Measurements from ENCODE around the gene TPGS1.
"Not testable (repeated sequence)": the region's sequence is repeated elsewhere in the genome, so short reads cannot be mapped to it uniquely, and the experiment has no call there.

Gene TPGS1

DNA sequence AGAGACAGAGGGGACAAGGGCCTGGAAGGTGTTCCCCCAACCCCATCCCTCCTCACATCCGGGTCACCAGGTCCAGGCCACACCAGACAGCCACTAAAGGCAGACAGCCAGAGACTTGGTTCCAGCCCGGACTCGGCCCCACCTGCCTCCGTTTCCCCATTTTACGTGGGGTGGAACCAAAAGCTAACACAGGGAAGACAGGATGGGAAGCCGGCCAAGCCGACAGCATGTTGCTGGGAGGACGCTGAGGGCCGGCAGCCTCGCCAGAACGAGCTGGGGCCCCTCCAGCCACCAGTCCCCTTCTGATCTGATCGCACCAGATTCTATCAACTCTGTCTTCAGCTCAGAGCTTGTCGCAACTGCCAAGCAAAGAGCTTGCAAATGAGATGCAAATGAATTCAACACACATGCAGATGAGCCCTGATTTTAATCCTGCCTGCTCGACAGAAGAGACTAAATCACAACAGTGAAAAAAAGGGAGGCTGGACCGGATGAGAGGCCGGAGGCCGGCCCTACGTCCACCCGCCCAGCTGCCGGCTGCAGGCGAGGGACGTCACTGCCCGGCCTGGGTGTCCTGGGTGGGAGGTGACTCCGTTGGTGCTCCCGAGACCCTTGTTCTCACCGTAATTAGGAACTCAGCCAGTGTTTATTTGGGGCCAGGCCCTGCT lies 28.9 kb upstream of the TPGS1 start:
- DNase-seq: no peak

DNA sequence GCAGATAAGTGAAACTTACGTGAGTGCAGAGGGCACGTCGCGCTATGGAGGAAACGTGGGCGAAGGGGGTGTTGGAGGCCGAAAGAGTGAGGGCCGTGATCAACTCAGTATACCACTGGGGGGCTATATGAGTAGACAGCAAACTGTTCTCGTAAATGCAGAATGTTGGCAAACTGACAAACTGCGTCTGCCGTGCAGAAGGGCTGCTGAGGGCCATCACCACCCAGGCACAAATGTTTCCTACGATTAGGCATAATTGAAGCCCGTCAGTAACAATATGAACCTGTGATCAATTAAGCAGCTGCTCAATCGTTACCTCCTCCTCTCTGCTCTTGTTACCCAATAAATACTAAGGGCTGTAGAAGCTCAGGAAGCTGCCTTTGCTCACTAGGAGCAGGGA lies 28.3 kb upstream of the TPGS1 start:
- no peak for DNase-seq

- no peak for DNase-seq
Measured at GRCh38 chr19:480016-480855, 27.1 kb upstream of the TPGS1 start.

GRCh38 chr19:481100-481499 lies 26.2 kb upstream of the TPGS1 start:
- not testable (repeated sequence) for DNase-seq

DNA sequence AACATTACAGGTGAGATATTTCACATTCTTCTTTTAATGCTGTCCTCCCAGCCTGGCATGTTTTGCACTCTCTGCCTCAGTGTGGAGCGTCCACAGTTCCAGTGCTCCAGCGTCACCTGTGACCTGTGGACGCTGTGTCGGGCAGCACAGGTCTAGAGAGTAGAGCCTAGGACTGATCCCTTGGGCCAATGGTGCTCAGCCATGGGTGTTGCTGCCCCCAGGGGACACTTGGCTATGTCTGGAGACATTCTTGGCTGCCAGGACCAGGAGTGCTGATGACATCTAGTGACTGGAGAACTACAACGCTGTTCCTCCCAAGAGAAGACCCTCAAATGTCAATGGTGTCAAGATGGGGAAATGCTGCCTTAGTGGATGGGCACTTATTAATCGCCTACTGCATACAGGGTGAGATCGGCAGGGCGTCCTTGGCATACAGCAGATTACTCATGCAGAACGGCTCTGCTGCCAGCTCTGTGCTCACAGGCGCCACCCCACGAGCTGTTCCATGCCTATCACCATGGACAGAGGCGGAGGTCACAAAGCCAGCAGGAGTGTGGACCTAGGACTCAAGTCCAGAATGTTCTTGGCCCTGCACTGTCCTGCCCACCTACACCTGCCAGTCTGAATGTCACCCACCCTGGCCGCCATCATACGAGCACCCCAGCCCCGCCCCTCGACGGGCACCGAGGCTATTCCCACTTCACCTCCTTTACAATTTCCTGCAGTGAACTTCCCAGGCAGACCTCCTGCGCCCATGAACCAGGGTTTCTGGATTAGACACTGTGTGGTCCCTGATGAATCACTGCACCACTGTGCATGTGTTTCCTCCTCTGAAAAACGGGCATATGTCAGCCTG lies 24.9 kb upstream of the TPGS1 start:
- no peak for DNase-seq

- DNase-seq: no peak
Measured at GRCh38 chr19:483332-484072, 23.8 kb upstream of the TPGS1 start.

DNA sequence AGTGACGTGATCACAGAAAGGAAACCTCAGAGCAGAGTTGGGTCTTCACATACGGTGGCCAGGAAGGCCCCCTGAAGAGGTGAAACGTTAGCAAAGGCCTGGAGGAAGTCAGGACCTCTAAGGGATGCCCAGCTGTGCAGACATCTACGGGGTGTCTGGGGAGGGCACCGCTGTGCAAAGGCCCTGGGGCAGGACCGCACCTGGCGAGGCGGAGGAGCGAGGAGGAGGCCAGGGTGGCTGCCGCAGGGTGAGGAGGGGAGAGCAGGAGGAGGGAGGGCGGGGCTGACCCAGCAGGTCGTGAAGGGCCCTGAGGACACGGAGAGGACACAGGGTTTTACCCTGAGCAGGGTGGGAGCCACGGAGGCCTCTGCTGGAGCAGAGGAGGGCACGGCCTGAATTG lies 22.8 kb upstream of the TPGS1 start:
- DNase-seq: no peak

DNA sequence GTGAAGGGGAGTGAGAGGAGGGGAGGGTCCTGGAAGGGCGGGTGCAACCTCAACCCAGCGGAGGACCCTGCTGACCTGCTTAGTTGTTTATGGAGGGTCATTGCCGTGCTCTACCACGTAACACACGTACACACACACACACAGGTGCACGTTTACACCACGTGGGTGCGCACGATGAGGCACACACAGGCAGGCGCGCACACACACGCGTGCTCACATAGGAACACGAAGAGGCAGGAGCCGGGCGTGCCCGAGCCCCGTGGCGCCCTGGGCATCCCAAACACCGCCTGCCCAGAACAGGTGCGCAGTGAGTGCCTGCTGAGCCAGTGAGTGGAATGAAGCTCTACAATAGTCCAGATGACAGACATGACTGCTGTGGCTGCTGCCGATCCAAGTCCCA lies 22.2 kb upstream of the TPGS1 start:
- peak; percentile 92 for DNase-seq

- DNase-seq: peak; percentile 92
Measured at GRCh38 chr19:485583-486236, 21.6 kb upstream of the TPGS1 start.

- peak; percentile 87 for DNase-seq
Measured at GRCh38 chr19:488505-489417, 18.5 kb upstream of the TPGS1 start.

DNA sequence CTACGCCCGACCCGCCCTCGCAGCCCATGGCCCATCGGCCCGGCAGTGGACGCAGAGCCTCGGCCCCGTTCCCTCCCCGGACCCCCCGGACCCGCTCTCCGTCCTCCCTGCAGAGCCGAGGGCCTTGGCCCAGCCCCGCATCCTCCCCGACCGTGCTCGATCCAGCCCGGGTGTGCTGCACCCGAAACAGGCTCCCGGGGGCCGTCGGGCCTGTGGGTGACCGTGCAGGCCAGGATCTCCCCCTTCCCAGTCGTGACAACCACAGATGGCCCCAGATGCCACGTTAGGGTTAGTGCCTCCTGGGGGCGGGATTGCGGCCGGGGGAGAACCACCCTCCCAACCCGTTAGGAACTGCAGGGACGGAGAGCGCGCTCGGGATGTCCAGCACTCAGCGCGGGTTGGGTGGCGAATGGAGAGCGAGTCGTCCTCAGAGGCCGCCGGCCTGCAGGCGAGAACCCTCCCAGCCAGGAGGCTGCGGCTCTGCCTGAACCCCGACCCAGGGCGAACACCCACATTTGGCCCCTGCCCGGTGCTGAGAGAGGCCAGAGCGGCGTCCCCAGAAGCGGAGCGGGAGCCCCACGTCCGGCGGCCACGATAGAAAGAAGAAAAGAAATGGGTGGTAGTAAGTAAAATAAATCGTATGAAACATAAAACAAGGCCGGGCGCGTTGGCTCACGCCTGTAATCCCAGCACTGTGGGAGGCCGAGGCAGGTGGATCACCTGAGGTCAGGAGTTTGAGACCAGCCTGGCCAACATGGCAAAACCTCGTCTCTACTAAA lies 17.7 kb upstream of the TPGS1 start:
- DNase-seq: no peak

- DNase-seq: no peak
Measured at GRCh38 chr19:491146-491741, 16.1 kb upstream of the TPGS1 start.

GRCh38 chr19:492091-492531 lies 15.2 kb upstream of the TPGS1 start:
- DNase-seq: no peak

DNA sequence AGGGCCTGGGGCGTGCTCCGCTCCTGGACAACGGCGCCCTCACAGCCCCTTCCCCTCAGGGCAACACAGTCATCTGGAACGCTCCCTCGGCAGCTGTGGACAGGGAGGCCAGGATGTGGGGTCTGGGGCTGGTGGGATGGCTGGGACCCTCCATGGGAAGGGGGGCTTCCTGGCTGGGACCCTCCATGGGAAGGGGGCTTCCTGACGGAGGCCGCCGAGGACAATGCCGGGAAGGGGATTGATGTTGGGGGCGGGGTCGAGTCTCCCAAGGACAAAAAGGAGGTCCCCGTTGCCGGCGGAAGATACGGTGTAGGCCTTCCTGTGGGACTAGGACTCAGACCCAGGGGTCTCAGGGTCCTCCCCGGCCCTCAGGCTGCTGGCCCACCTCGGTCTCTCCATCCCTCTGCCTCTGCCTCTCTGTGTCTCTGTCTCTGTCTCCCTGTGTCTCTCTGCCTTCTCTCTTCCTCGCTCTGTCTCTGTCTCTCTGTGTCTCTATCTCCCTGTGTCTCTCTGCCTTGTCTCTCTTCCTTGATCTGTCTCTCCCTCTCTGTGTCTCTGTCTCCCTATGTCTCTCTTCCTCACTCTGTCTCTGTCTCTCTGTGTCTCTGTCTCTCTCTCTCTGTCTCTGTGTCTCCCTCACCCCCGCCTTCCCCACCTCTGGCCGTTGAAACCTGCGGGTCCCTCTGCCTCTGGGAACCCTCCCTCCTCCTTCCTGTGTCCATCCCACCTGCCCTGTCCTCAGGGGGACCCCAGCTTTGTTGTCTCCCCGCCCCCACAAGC lies 13.7 kb upstream of the TPGS1 start:
- no peak for DNase-seq

GRCh38 chr19:494171-495080 lies 12.9 kb upstream of the TPGS1 start:
- no peak for DNase-seq

DNA sequence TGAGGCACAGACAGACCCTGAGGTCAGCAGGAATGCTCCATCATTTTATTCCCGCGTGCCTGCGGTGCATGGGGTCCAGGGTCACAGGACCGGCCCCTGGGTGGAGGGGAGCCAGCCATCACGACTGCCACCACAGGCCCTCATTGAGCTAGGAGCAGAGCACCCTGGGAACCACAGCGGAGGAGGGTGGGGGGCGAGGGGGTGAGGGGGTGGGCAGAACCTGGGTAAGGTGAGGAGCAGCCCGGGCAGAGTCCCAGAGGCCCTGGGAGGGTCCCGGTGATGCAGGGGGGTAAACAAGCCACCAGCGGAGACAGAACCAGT lies 12.3 kb upstream of the TPGS1 start:
- no peak for DNase-seq

- peak; percentile 9 for DNase-seq
Measured at GRCh38 chr19:495402-496111, 11.7 kb upstream of the TPGS1 start.

Data from NCI-H2171 treated with DMSO at 0.1 percent for 48 hours (cell line).